GM18517 (cell line): ENCODE results near the gene MAPKAP1.
A peak's percentile ranks its signal among the peaks of the same experiment; 100 is the strongest.

Experiments used
- ATAC-seq: cut with Tn5 transposase; IDR thresholded peaks from one replicate; pipeline ENCODE4 v1.9.1; 2021; ENCODE audit warnings: mild to moderate bottlenecking, moderate library complexity; ENCODE audit not compliant: unreplicated experiment

MAPKAP1 gene

GRCh38 chr9:125515983-125516940, 190.7 kb downstream of the MAPKAP1 start:
- ATAC-seq, result no peak

GRCh38 chr9:125515281-125515680, 191.7 kb downstream of the MAPKAP1 start:
- no peak for ATAC-seq

- no peak for ATAC-seq
Observed at GRCh38 chr9:125514468-125514867, 192.5 kb downstream of the MAPKAP1 start.

- peak; percentile 90 for ATAC-seq
Observed at GRCh38 chr9:125513668-125514413, 193.2 kb downstream of the MAPKAP1 start.

- ATAC-seq, result peak; percentile 14
Observed at GRCh38 chr9:125513303-125513667, 193.7 kb downstream of the MAPKAP1 start.

GRCh38 chr9:125511789-125512660, 195.0 kb downstream of the MAPKAP1 start:
- no peak for ATAC-seq

- ATAC-seq, result no peak
Observed at GRCh38 chr9:125510980-125511379, 196.0 kb downstream of the MAPKAP1 start.

GRCh38 chr9:125509476-125509875, 197.5 kb downstream of the MAPKAP1 start:
- no peak for ATAC-seq

GRCh38 chr9:125508249-125508648, 198.8 kb downstream of the MAPKAP1 start:
- no peak for ATAC-seq

- no peak for ATAC-seq
Observed at GRCh38 chr9:125507226-125507625, 199.8 kb downstream of the MAPKAP1 start.

- ATAC-seq, result no peak
Observed at GRCh38 chr9:125505988-125506438, 201.0 kb downstream of the MAPKAP1 start.

- ATAC-seq, result peak; percentile 63
Observed at GRCh38 chr9:125504616-125505015, 202.4 kb downstream of the MAPKAP1 start.

GRCh38 chr9:125497906-125498305, 209.1 kb downstream of the MAPKAP1 start:
- ATAC-seq, result no peak

GRCh38 chr9:125497478-125497877, 209.5 kb downstream of the MAPKAP1 start:
- no peak for ATAC-seq

GRCh38 chr9:125496313-125496834, 210.6 kb downstream of the MAPKAP1 start:
- ATAC-seq, result no peak

- ATAC-seq, result no peak
Observed at GRCh38 chr9:125495172-125496119, 211.6 kb downstream of the MAPKAP1 start.

GRCh38 chr9:125494653-125494915, 212.4 kb downstream of the MAPKAP1 start:
- ATAC-seq, result no peak

- ATAC-seq, result no peak
Observed at GRCh38 chr9:125493881-125494652, 212.9 kb downstream of the MAPKAP1 start.

- no peak for ATAC-seq
Observed at GRCh38 chr9:125493384-125493783, 213.6 kb downstream of the MAPKAP1 start.
